HepG2 (cell line): ENCODE results near the gene STXBP5L. TPM values are rescaled to one million over a fixed set of nuclear protein-coding genes. Genes with fewer than 3 reads are reported as not detected.

Experiments used
- ATAC-seq: fragments of 200-7000 bp; cut with Tn5 transposase; 3 replicates; pipeline ENCODE4 v1.9.1; 2020; ENCODE audit warnings: mild to moderate bottlenecking, moderate library complexity
- BruUV-seq: library from RNA; stranded (reverse); fragments of 400-500 nt; replicated peaks from 2 replicates; lab custom pipeline; 2021; lab: Mats Ljungman, UMichigan
- CTCF ChIA-PET: fragments of 300-600 bp; formaldehyde crosslinking; extraction: SDS; loops from one replicate; lab custom pipeline; 2021; ENCODE audit warnings: low total read pairs, inconsistent platforms, low intra/inter-chr PET ratio; lab: Yijun Ruan, JAX
- POLR2A ChIA-PET: fragments of 350-600 bp; sonication (Branson Sonifier 250); formaldehyde crosslinking; loops from one replicate; lab custom pipeline; 2020; ENCODE audit warnings: antibody characterized with exemption, inconsistent platforms; lab: Yijun Ruan, JAX
- DNase-seq: peaks from one replicate; pipeline ENCODE4 v3.0.0-alpha.2; 2015; ENCODE audit warnings: low spot score
- FAIRE-seq: peaks from 3 replicates; lab custom pipeline; 2011; peaks lifted over from hg19 to GRCh38; lab: Jason Lieb, UNC
- H2AFZ ChIP-seq: one replicate; pipeline ENCODE4 v1.6.1; 2011; ENCODE audit warnings: low read length, inconsistent platforms
- H3K27ac ChIP-seq: fragments of 300-600 bp; 3 replicates; pipeline ENCODE4 v1.8.0; 2011; ENCODE audit warnings: mixed run types, mild to moderate bottlenecking, mixed read lengths, low read length, inconsistent platforms; ENCODE audit not compliant: insufficient read depth; ENCODE audit errors: extremely low read length
- H3K27me3 ChIP-seq, 2 experiments: fragments of 200-600 bp in 1 of 2; 2 replicates in 1 of 2; 3 replicates in 1 of 2; pipeline versions ENCODE4 v1.6.0 to v1.8.0; 2011; ENCODE audit warnings: low read length in 2 of 2, mild to moderate bottlenecking in 2 of 2, moderate library complexity in 2 of 2, inconsistent platforms in 1 of 2; ENCODE audit not compliant: insufficient read depth in 2 of 2, control insufficient read depth in 1 of 2
- H3K36me3 ChIP-seq, 2 experiments: fragments of 200-600 bp in 1 of 2; replicated peaks in 1 of 2; 2 replicates in 1 of 2; 3 replicates in 1 of 2; pipeline versions ENCODE4 v1.5.1 to v1.8.0; 2011; ENCODE audit warnings: low read length in 2 of 2, inconsistent platforms in 1 of 2; ENCODE audit not compliant: insufficient read depth in 2 of 2, control insufficient read depth in 1 of 2
- H3K4me1 ChIP-seq: 2 replicates; pipeline ENCODE4 v1.5.1; 2012; ENCODE audit warnings: low read length, inconsistent platforms; ENCODE audit not compliant: insufficient read depth
- H3K4me2 ChIP-seq: 2 replicates; pipeline ENCODE4 v1.6.0; 2011; ENCODE audit warnings: low read depth, low read length, inconsistent platforms
- H3K4me3 ChIP-seq, 3 experiments: fragments of 200-600 bp in 1 of 3; sonication (generic), shearing (Covaris generic) in 1 of 3; replicated peaks in 1 of 3; 2 replicates each; pipeline ENCODE4 v1.5.1; 2011 to 2016; ENCODE audit warnings: low read length in 3 of 3, inconsistent platforms in 2 of 3, low read depth in 2 of 3, mild to moderate bottlenecking in 2 of 3, control low read depth in 1 of 3, mixed read lengths in 1 of 3; ENCODE audit not compliant: insufficient read depth in 1 of 3
- H3K79me2 ChIP-seq: one replicate; pipeline ENCODE4 v1.6.1; 2011; ENCODE audit warnings: low read length, inconsistent platforms; ENCODE audit not compliant: insufficient read depth
- H3K9ac ChIP-seq: 2 replicates; pipeline ENCODE4 v1.6.0; 2011; ENCODE audit warnings: mild to moderate bottlenecking, low read depth, low read length, inconsistent platforms; ENCODE audit not compliant: insufficient read depth
- H3K9me3 ChIP-seq: 2 replicates; pipeline ENCODE4 v1.5.1; 2012; ENCODE audit warnings: mild to moderate bottlenecking, low read length
- H4K20me1 ChIP-seq: 2 replicates; pipeline ENCODE4 v1.6.0; 2011; ENCODE audit warnings: inconsistent platforms, mild to moderate bottlenecking, low read length, moderate library complexity; ENCODE audit not compliant: insufficient read depth
- ATAD3A ChIP-seq: sonication (generic); formaldehyde crosslinking; IDR thresholded peaks from 2 replicates; pipeline ENCODE4 v1.4.0; 2020; ENCODE audit warnings: missing genetic modification reagents
- SMC3 ChIP-seq: IDR thresholded peaks from 2 replicates; pipeline ENCODE4 v1.6.1; 2011; ENCODE audit warnings: low read length, improper control_type of control experiment
- ZNF510 ChIP-seq: sonication (generic); formaldehyde crosslinking; IDR thresholded peaks from 2 replicates; pipeline ENCODE4 v1.4.0; 2020; ENCODE audit warnings: low read depth, mild to moderate bottlenecking, missing genetic modification reagents
- ZNF772 ChIP-seq: sonication (generic); formaldehyde crosslinking; IDR thresholded peaks from 2 replicates; pipeline ENCODE4 v1.5.0; 2020; ENCODE audit warnings: mild to moderate bottlenecking, missing genetic modification reagents
- WGBS: methylation state at CpG from one replicate; pipeline ENCODE4 v1.1.6; 2017; ENCODE audit warnings: low lambda C conversion rate; 5-methylcytosine and 5-hydroxymethylcytosine counted together
- in situ Hi-C: cut with HindIII; loops from 2 replicates; pipeline ENCODE4 v1.10.0; 2017; ENCODE audit warnings: low pct_unique_long_range_greater_than_20kb; ENCODE audit not compliant: extremely low pct_ligation_motif_present
- intact Hi-C: fragments of 100-400 bp; cut with micrococcal nuclease; formaldehyde crosslinking; loops from one replicate; pipeline ENCODE4 v1.10.0; 2022; ENCODE audit not compliant: unreplicated experiment
- polyA plus RNA-seq, 8 experiments: library from polyadenylated mRNA; depleted of rRNA in 3 of 8; stranded (reverse) in 7 of 8; unstranded in 1 of 8; fragments of >200 nt; fragmentation: Illumina TruSeq in 4 of 8; extraction: Trizol in 4 of 8; gene quantifications; 2 replicates each; pipeline versions ENCODE4 v1.2.1 to v1.2.3, GENCODE V29; 2011 to 2016; ENCODE audit warnings: low read depth in 4 of 8, missing spikeins in 1 of 8, mixed read lengths in 1 of 8; ENCODE audit not compliant: insufficient read depth in 1 of 8
- total RNA-seq, 5 experiments: library from RNA; depleted of rRNA; stranded (reverse); fragments of >200 nt; fragmentation: Illumina TruSeq; extraction: Trizol; gene quantifications; 2 replicates each; pipeline ENCODE4 v1.2.3, GENCODE V29; 2016; ENCODE audit warnings: low read depth in 1 of 5
- TF ChIP-seq, protein P1 (sequence below): IDR thresholded peaks from 2 replicates; pipeline ENCODE4 v1.4.0; 2020; ENCODE audit warnings: mild to moderate bottlenecking, missing genetic modification reagents
- TF ChIP-seq, protein P2 (sequence below): sonication (generic); formaldehyde crosslinking; IDR thresholded peaks from 2 replicates; pipeline ENCODE4 v1.5.0; 2020; ENCODE audit warnings: missing genetic modification reagents, mild to moderate bottlenecking, borderline replicate concordance

The STXBP5L gene
- total and polyA plus RNA-seq, 2 of the 13 experiments (the other 11 are each of a cell fraction or from before 2014, with no cell fraction given) = not detected

DNA sequence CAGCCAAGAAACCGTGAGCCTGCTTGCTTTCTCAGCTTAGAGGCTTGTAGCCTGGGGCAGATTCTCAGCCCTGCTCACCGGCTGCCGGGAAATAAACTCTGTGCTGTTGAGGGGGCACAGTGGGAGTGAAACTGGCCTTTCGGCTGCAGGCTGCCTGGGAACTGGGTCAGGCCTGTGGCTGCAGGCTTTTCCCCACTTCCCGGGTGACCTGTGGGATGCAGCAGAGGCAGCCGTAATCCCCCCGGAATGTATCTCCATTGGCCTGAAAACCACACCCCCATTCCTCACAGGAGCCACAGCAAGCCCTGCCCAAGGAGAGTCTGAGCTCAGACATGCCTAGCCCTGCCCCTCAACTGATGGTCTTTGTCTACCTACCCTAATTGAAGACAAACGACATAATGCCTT is 110.9 kb downstream of the STXBP5L start:
- H3K4me3 ChIP-seq = no peak overlapping the region
- in situ Hi-C loops (no loop called here), intact Hi-C loops (no loop called here)
- no peak overlapping the region for H3K27ac ChIP-seq
- H3K27me3 ChIP-seq = no peaks in the 10 kb centered on the region
- no peaks in the 10 kb centered on the region for H3K4me1 ChIP-seq
- ChIA-PET CTCF (no interaction called here), POLR2A (no interaction called here)
- BruUV-seq = no TSS peak
- H3K9me3 ChIP-seq = no peaks in the 10 kb centered on the region
- H3K9ac ChIP-seq = no peak overlapping the region
- H4K20me1 ChIP-seq = no peaks in the 10 kb centered on the region
- ATAC-seq (no peak), FAIRE-seq (no peak), DNase-seq (no peak)
- no peaks in the 10 kb centered on the region for H3K36me3 ChIP-seq
- WGBS = 15% methylated on average over 4 of the region's 8 CpGs
- no peak overlapping the region for H2AFZ ChIP-seq
- TF ChIP-seq ZNF772 (CRISPR knock-in tag) (no peak), ATAD3A (CRISPR knock-in tag) (no peak), ZNF510 (no peak), SMC3 (no peak)
- TF ChIP-seq, protein P1, sequence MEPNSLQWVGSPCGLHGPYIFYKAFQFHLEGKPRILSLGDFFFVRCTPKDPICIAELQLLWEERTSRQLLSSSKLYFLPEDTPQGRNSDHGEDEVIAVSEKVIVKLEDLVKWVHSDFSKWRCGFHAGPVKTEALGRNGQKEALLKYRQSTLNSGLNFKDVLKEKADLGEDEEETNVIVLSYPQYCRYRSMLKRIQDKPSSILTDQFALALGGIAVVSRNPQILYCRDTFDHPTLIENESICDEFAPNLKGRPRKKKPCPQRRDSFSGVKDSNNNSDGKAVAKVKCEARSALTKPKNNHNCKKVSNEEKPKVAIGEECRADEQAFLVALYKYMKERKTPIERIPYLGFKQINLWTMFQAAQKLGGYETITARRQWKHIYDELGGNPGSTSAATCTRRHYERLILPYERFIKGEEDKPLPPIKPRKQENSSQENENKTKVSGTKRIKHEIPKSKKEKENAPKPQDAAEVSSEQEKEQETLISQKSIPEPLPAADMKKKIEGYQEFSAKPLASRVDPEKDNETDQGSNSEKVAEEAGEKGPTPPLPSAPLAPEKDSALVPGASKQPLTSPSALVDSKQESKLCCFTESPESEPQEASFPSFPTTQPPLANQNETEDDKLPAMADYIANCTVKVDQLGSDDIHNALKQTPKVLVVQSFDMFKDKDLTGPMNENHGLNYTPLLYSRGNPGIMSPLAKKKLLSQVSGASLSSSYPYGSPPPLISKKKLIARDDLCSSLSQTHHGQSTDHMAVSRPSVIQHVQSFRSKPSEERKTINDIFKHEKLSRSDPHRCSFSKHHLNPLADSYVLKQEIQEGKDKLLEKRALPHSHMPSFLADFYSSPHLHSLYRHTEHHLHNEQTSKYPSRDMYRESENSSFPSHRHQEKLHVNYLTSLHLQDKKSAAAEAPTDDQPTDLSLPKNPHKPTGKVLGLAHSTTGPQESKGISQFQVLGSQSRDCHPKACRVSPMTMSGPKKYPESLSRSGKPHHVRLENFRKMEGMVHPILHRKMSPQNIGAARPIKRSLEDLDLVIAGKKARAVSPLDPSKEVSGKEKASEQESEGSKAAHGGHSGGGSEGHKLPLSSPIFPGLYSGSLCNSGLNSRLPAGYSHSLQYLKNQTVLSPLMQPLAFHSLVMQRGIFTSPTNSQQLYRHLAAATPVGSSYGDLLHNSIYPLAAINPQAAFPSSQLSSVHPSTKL = no peak
- TF ChIP-seq, protein P2, sequence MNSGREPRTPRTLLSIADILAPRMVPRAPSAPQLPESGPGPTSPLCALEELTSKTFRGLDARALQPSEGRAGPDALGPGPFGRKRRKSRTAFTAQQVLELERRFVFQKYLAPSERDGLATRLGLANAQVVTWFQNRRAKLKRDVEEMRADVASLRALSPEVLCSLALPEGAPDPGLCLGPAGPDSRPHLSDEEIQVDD (CRISPR knock-in tag) = no peak
- H3K79me2 ChIP-seq = no peaks in the 10 kb centered on the region
- no peak overlapping the region for H3K4me2 ChIP-seq
